HepG2 (cell line): ENCODE data around the gene FRMPD2. TPM values are rescaled to one million over a fixed set of nuclear protein-coding genes. Genes with fewer than 3 reads are reported as not detected.

Experiments
- ATAC-seq: fragments of 200-7000 bp; cut with Tn5 transposase; 3 replicates; pipeline ENCODE4 v1.9.1; 2020; ENCODE audit warnings: mild to moderate bottlenecking, moderate library complexity
- BruUV-seq: library from RNA; stranded (reverse); fragments of 400-500 nt; replicated peaks from 2 replicates; lab custom pipeline; 2021; lab: Mats Ljungman, UMichigan
- CTCF ChIA-PET: fragments of 300-600 bp; formaldehyde crosslinking; extraction: SDS; loops from one replicate; lab custom pipeline; 2021; ENCODE audit warnings: low total read pairs, inconsistent platforms, low intra/inter-chr PET ratio; lab: Yijun Ruan, JAX
- POLR2A ChIA-PET: fragments of 350-600 bp; sonication (Branson Sonifier 250); formaldehyde crosslinking; loops from one replicate; lab custom pipeline; 2020; ENCODE audit warnings: antibody characterized with exemption, inconsistent platforms; lab: Yijun Ruan, JAX
- DNase-seq: peaks from one replicate; pipeline ENCODE4 v3.0.0-alpha.2; 2015; ENCODE audit warnings: low spot score
- FAIRE-seq: peaks from 3 replicates; lab custom pipeline; 2011; peaks lifted over from hg19 to GRCh38; lab: Jason Lieb, UNC
- H2AFZ ChIP-seq: one replicate; pipeline ENCODE4 v1.6.1; 2011; ENCODE audit warnings: low read length, inconsistent platforms
- H3K27ac ChIP-seq: fragments of 300-600 bp; 3 replicates; pipeline ENCODE4 v1.8.0; 2011; ENCODE audit warnings: mixed run types, mild to moderate bottlenecking, mixed read lengths, low read length, inconsistent platforms; ENCODE audit not compliant: insufficient read depth; ENCODE audit errors: extremely low read length
- H3K27me3 ChIP-seq, 2 experiments: fragments of 200-600 bp in 1 of 2; 2 replicates in 1 of 2; 3 replicates in 1 of 2; pipeline versions ENCODE4 v1.6.0 to v1.8.0; 2011; ENCODE audit warnings: low read length in 2 of 2, mild to moderate bottlenecking in 2 of 2, moderate library complexity in 2 of 2, inconsistent platforms in 1 of 2; ENCODE audit not compliant: insufficient read depth in 2 of 2, control insufficient read depth in 1 of 2
- H3K36me3 ChIP-seq, 2 experiments: fragments of 200-600 bp in 1 of 2; replicated peaks in 1 of 2; 2 replicates in 1 of 2; 3 replicates in 1 of 2; pipeline versions ENCODE4 v1.5.1 to v1.8.0; 2011; ENCODE audit warnings: low read length in 2 of 2, inconsistent platforms in 1 of 2; ENCODE audit not compliant: insufficient read depth in 2 of 2, control insufficient read depth in 1 of 2
- H3K4me1 ChIP-seq: 2 replicates; pipeline ENCODE4 v1.5.1; 2012; ENCODE audit warnings: low read length, inconsistent platforms; ENCODE audit not compliant: insufficient read depth
- H3K4me2 ChIP-seq: 2 replicates; pipeline ENCODE4 v1.6.0; 2011; ENCODE audit warnings: low read depth, low read length, inconsistent platforms
- H3K4me3 ChIP-seq, 3 experiments: fragments of 200-600 bp in 1 of 3; sonication (generic), shearing (Covaris generic) in 1 of 3; replicated peaks in 1 of 3; 2 replicates each; pipeline ENCODE4 v1.5.1; 2011 to 2016; ENCODE audit warnings: low read length in 3 of 3, inconsistent platforms in 2 of 3, low read depth in 2 of 3, mild to moderate bottlenecking in 2 of 3, control low read depth in 1 of 3, mixed read lengths in 1 of 3; ENCODE audit not compliant: insufficient read depth in 1 of 3
- H3K79me2 ChIP-seq: one replicate; pipeline ENCODE4 v1.6.1; 2011; ENCODE audit warnings: low read length, inconsistent platforms; ENCODE audit not compliant: insufficient read depth
- H3K9ac ChIP-seq: 2 replicates; pipeline ENCODE4 v1.6.0; 2011; ENCODE audit warnings: mild to moderate bottlenecking, low read depth, low read length, inconsistent platforms; ENCODE audit not compliant: insufficient read depth
- H3K9me3 ChIP-seq: 2 replicates; pipeline ENCODE4 v1.5.1; 2012; ENCODE audit warnings: mild to moderate bottlenecking, low read length
- H4K20me1 ChIP-seq: 2 replicates; pipeline ENCODE4 v1.6.0; 2011; ENCODE audit warnings: inconsistent platforms, mild to moderate bottlenecking, low read length, moderate library complexity; ENCODE audit not compliant: insufficient read depth
- MED1 ChIP-seq: sonication (generic); formaldehyde crosslinking; IDR thresholded peaks from 2 replicates; pipeline ENCODE4 v1.4.0; 2020; ENCODE audit warnings: missing genetic modification reagents
- NAIF1 ChIP-seq: sonication (generic); formaldehyde crosslinking; IDR thresholded peaks from 2 replicates; pipeline ENCODE4 v1.5.0; 2020; ENCODE audit warnings: mild to moderate bottlenecking, missing genetic modification reagents, borderline replicate concordance
- PCBP1 ChIP-seq: fragments of 200-400 bp; formaldehyde crosslinking; IDR thresholded peaks from 2 replicates; pipeline ENCODE4 v1.6.1; 2017; ENCODE audit warnings: mild to moderate bottlenecking, low read depth, low read length, borderline replicate concordance
- SOX6 ChIP-seq, 2 experiments: fragments of 450-650 bp in 1 of 2; sonication (generic) in 1 of 2; formaldehyde crosslinking in 1 of 2; IDR thresholded peaks; 2 replicates each; pipeline versions ENCODE4 v1.4.0 to v1.6.1; 2017 to 2020; ENCODE audit warnings: antibody characterized with exemption in 1 of 2, mild to moderate bottlenecking in 1 of 2, missing genetic modification reagents in 1 of 2
- SP1 ChIP-seq, 2 experiments: fragments of 450-650 bp in 1 of 2; sonication (generic) in 1 of 2; formaldehyde crosslinking in 1 of 2; IDR thresholded peaks; 2 replicates each; pipeline versions ENCODE4 v1.4.0 to v1.6.1; 2016 to 2020; ENCODE audit warnings: missing genetic modification reagents in 1 of 2
- ZFAT ChIP-seq: sonication (generic); formaldehyde crosslinking; conservative IDR thresholded peaks from 2 replicates; pipeline ENCODE4 v1.8.1; 2023; ENCODE audit warnings: missing genetic modification reagents, inconsistent platforms
- ZMAT3 ChIP-seq: sonication (generic); formaldehyde crosslinking; conservative IDR thresholded peaks from 2 replicates; pipeline ENCODE4 v1.7.0; 2021; ENCODE audit warnings: missing genetic modification reagents
- ZNF329 ChIP-seq: sonication (generic); formaldehyde crosslinking; IDR thresholded peaks from 2 replicates; pipeline ENCODE4 v1.9.0; 2021; ENCODE audit warnings: low read depth, mild to moderate bottlenecking, missing genetic modification reagents
- ZNF441 ChIP-seq: sonication (generic); formaldehyde crosslinking; IDR thresholded peaks from 2 replicates; pipeline ENCODE4 v1.7.0; 2021; ENCODE audit warnings: missing genetic modification reagents, borderline replicate concordance
- ZNF878 ChIP-seq: sonication (generic); formaldehyde crosslinking; IDR thresholded peaks from 2 replicates; pipeline ENCODE4 v1.8.1; 2023; ENCODE audit warnings: mild to moderate bottlenecking, missing genetic modification reagents, moderate library complexity
- ZSCAN20 ChIP-seq: sonication (generic); formaldehyde crosslinking; IDR thresholded peaks from 2 replicates; pipeline ENCODE4 v1.4.0; 2020; ENCODE audit warnings: missing genetic modification reagents, mild to moderate bottlenecking, borderline replicate concordance
- WGBS: methylation state at CpG from one replicate; pipeline ENCODE4 v1.1.6; 2017; ENCODE audit warnings: low lambda C conversion rate; 5-methylcytosine and 5-hydroxymethylcytosine counted together
- in situ Hi-C: cut with HindIII; loops from 2 replicates; pipeline ENCODE4 v1.10.0; 2017; ENCODE audit warnings: low pct_unique_long_range_greater_than_20kb; ENCODE audit not compliant: extremely low pct_ligation_motif_present
- intact Hi-C: fragments of 100-400 bp; cut with micrococcal nuclease; formaldehyde crosslinking; loops from one replicate; pipeline ENCODE4 v1.10.0; 2022; ENCODE audit not compliant: unreplicated experiment
- polyA plus RNA-seq, 8 experiments: library from polyadenylated mRNA; depleted of rRNA in 3 of 8; stranded (reverse) in 7 of 8; unstranded in 1 of 8; fragments of >200 nt; fragmentation: Illumina TruSeq in 4 of 8; extraction: Trizol in 4 of 8; gene quantifications; 2 replicates each; pipeline versions ENCODE4 v1.2.1 to v1.2.3, GENCODE V29; 2011 to 2016; ENCODE audit warnings: low read depth in 4 of 8, missing spikeins in 1 of 8, mixed read lengths in 1 of 8; ENCODE audit not compliant: insufficient read depth in 1 of 8
- total RNA-seq, 5 experiments: library from RNA; depleted of rRNA; stranded (reverse); fragments of >200 nt; fragmentation: Illumina TruSeq; extraction: Trizol; gene quantifications; 2 replicates each; pipeline ENCODE4 v1.2.3, GENCODE V29; 2016; ENCODE audit warnings: low read depth in 1 of 5

The FRMPD2 gene
- total and polyA plus RNA-seq, 2 of the 13 experiments (the other 11 are each of a cell fraction or from before 2014, with no cell fraction given), result 0.45 to 1.3 TPM

DNA sequence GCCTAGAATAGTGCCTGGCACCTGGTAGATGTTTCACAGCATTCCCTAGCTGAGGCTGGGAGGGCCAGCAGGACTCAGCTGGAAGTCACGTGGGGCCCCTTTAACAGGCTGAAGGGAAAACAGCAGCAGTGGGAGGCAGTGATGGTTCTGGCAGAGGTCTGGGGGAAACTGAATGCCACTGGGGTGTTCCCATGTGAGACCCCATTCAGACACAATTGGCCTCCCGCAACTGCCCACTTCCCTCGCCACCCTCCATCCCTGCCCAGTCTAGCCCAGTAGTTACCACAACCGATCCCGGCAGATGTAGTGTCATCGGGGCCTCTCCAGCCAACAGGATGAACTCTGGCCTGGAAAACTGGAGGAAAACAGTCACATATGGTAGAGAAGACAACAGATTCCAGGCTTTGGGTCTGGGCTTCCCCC, 38.3 kb downstream of the FRMPD2 start:
- ATAC-seq (no peak), DNase-seq (no peak), FAIRE-seq (no peak)
- no peaks in the 10 kb centered on the region for H3K79me2 ChIP-seq
- H3K9me3 ChIP-seq, result no peaks in the 10 kb centered on the region
- in situ Hi-C loops, result no loop called here
- H3K9ac ChIP-seq, result no peak overlapping the region
- H3K4me2 ChIP-seq, result no peak overlapping the region
- no peak overlapping the region for H3K27ac ChIP-seq
- H3K4me3 ChIP-seq, result no peak overlapping the region
- H3K27me3 ChIP-seq, result no peaks in the 10 kb centered on the region
- no peaks in the 10 kb centered on the region for H3K36me3 ChIP-seq
- BruUV-seq, result no TSS peak
- ChIA-PET CTCF (no interaction called here), POLR2A (no interaction called here)
- 78% methylated on average over 6 of the region's 6 CpGs for WGBS
- H2AFZ ChIP-seq, result no peak overlapping the region
- H3K4me1 ChIP-seq, result no peaks in the 10 kb centered on the region
- no peaks in the 10 kb centered on the region for H4K20me1 ChIP-seq
- no peak for TF ChIP-seq ZNF441
- TF ChIP-seq SOX6 (IDR thresholded peaks at IDR 0.05), result no peak
- TF ChIP-seq SOX6 (CRISPR knock-in tag; IDR thresholded peaks at IDR 0.05), result no peak
- no peak for TF ChIP-seq NAIF1
- TF ChIP-seq ZFAT (CRISPR knock-in tag), result no peak
- TF ChIP-seq ZSCAN20 (CRISPR knock-in tag), result no peak
- no peak for TF ChIP-seq ZNF329 (CRISPR knock-in tag)
- TF ChIP-seq ZNF878 (CRISPR knock-in tag), result no peak
- TF ChIP-seq SP1 (IDR thresholded peaks at IDR 0.05), result no peak
- TF ChIP-seq SP1 (CRISPR knock-in tag; IDR thresholded peaks at IDR 0.05), result no peak
- no peak for TF ChIP-seq MED1 (CRISPR knock-in tag)
- no peak for TF ChIP-seq ZMAT3 (CRISPR knock-in tag)
- no peak for TF ChIP-seq PCBP1
- intact Hi-C loops, result no loop called here
